Uterus (tissue), 4 donors: ENCODE results near the gene CAMK2B. TPM values are rescaled to one million over a fixed set of nuclear protein-coding genes. Genes with fewer than 3 reads are reported as not detected.

Experiments used
- DNase-seq, 2 donors: peaks; one replicate each; pipeline ENCODE4 v3.0.0-alpha.2; 2019 to 2020
- H3K27ac ChIP-seq, 2 donors: fragments of 200-600 bp; sonication (generic); 1 replicate in 1 of 2; 2 replicates in 1 of 2; pipeline ENCODE4 v1.5.1; 2016 to 2018
- H3K27me3 ChIP-seq, 2 donors: fragments of 200-600 bp; sonication (generic); one replicate each; pipeline ENCODE4 v1.5.1; 2018 to 2019; ENCODE audit warnings: control low read depth in 1 of 2
- H3K36me3 ChIP-seq, 2 donors: fragments of 200-600 bp; sonication (generic); one replicate each; pipeline ENCODE4 v1.5.1; 2019; ENCODE audit warnings: control low read depth in 1 of 2
- H3K4me1 ChIP-seq, 2 donors: fragments of 200-600 bp; sonication (generic); one replicate each; pipeline ENCODE4 v1.5.1; 2018 to 2019; ENCODE audit warnings: control low read depth in 1 of 2
- H3K4me3 ChIP-seq, 2 donors: fragments of 200-600 bp; sonication (generic); 1 replicate in 1 of 2; 2 replicates in 1 of 2; pipeline ENCODE4 v1.5.1; 2018 to 2019; ENCODE audit warnings: mild to moderate bottlenecking in 1 of 2
- H3K9me3 ChIP-seq, 2 donors: fragments of 200-600 bp; sonication (generic); one replicate each; pipeline ENCODE4 v1.5.1; 2019; ENCODE audit warnings: control low read depth in 1 of 2
- POLR2A ChIP-seq, 2 donors: fragments of 450-650 bp; IDR thresholded peaks; one replicate each; pipeline ENCODE4 v1.6.1; 2016; ENCODE audit warnings: antibody characterized with exemption in 2 of 2, mild to moderate bottlenecking in 1 of 2, moderate library complexity in 1 of 2
- intact Hi-C: fragments of 100-400 bp; cut with DNase I; formaldehyde crosslinking; loops from one replicate; pipeline ENCODE4 v1.15.1; 2023; ENCODE audit warnings: low total_unique reads
- total RNA-seq, 4 donors: library from RNA; depleted of rRNA in 3 of 4; stranded (reverse); fragments of >200 nt in 3 of 4; gene quantifications; one replicate each; pipeline versions ENCODE4 v1.1.0 to v1.2.4, GENCODE V29; 2014 to 2023
- TF ChIP-seq, protein P1 (sequence below), 4 experiments: fragments of 200-600 bp in 2 of 4; fragments of 450-650 bp in 2 of 4; sonication (generic) in 2 of 4; IDR thresholded peaks; one replicate each; pipeline ENCODE4 v1.5.1; 2016 to 2019; ENCODE audit warnings: antibody characterized with exemption in 4 of 4, mild to moderate bottlenecking in 2 of 4, moderate library complexity in 1 of 4
- donor health status: DM: yes; HTN: yes; CAD: no.

Gene CAMK2B
- total RNA-seq, 4 donors from 2014 or later: 0.40 to 1.1 TPM; not detected in 2

GRCh38 chr7:44225566-44226395, 99.6 kb downstream of the CAMK2B start:
- Histone ChIP-seq H3K36me3 (no peaks in the 10 kb centered on the region), H3K9me3 (no peaks in the 10 kb centered on the region), H3K27me3 (peaks cover 0 to 4% of the 10 kb centered on the region in 2 donors), H3K27ac (no peak overlapping the region), H3K4me1 (no peaks in the 10 kb centered on the region), H3K4me3 (no peak overlapping the region)
- DNase-seq: no peak
- intact Hi-C loops: no loop called here
- TF ChIP-seq, protein P1, sequence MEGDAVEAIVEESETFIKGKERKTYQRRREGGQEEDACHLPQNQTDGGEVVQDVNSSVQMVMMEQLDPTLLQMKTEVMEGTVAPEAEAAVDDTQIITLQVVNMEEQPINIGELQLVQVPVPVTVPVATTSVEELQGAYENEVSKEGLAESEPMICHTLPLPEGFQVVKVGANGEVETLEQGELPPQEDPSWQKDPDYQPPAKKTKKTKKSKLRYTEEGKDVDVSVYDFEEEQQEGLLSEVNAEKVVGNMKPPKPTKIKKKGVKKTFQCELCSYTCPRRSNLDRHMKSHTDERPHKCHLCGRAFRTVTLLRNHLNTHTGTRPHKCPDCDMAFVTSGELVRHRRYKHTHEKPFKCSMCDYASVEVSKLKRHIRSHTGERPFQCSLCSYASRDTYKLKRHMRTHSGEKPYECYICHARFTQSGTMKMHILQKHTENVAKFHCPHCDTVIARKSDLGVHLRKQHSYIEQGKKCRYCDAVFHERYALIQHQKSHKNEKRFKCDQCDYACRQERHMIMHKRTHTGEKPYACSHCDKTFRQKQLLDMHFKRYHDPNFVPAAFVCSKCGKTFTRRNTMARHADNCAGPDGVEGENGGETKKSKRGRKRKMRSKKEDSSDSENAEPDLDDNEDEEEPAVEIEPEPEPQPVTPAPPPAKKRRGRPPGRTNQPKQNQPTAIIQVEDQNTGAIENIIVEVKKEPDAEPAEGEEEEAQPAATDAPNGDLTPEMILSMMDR (IDR thresholded peaks at IDR 0.05): no peak
- no peak for TF ChIP-seq POLR2A (IDR thresholded peaks at IDR 0.05)

DNA sequence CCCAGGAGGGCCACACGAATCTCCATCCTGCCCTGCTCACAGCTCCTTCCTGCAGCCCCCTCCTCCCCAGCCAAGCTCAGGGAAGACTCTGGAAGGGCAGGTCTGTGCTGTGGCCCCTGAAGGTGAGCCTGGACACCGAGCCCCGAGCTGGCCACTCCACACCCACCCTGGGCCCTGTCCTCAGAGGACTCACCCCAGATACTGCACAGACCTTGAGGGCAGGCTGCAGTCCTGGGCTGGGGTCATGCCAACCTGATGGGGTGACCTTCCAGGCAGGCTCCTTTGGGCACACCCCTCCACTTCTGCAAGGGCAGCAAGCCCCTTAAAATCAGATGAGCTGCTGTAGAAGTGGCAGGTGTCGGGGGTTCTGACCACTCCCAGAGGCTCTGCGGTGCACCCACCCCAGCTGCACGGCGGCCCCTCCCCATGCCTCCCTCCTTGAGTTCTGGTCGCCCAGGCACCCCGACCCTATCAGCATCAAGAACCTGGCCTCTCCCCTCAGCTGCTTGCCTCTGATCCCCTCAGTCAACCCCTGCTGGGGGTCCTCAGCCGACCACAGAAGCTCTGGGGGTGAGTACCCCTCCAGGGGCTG, 100.3 kb downstream of the CAMK2B start:
- Histone ChIP-seq H3K27ac (no peak overlapping the region), H3K9me3 (no peaks in the 10 kb centered on the region), H3K27me3 (peaks cover 0 to 4% of the 10 kb centered on the region in 2 donors), H3K36me3 (no peaks in the 10 kb centered on the region), H3K4me1 (no peaks in the 10 kb centered on the region), H3K4me3 (no peak overlapping the region)
- intact Hi-C loops: no loop called here
- no peak for DNase-seq
- TF ChIP-seq, protein P1 (IDR thresholded peaks at IDR 0.05): no peak

GRCh38 chr7:44224080-44224973, 101.1 kb downstream of the CAMK2B start:
- Histone ChIP-seq H3K4me1 (no peaks in the 10 kb centered on the region), H3K4me3 (no peak overlapping the region), H3K27ac (no peak overlapping the region), H3K9me3 (no peaks in the 10 kb centered on the region), H3K36me3 (no peaks in the 10 kb centered on the region), H3K27me3 (peaks cover 0 to 4% of the 10 kb centered on the region in 2 donors)
- intact Hi-C loops: no loop called here
- DNase-seq: no peak
- TF ChIP-seq, protein P1 (IDR thresholded peaks at IDR 0.05): no peak
- no peak for TF ChIP-seq POLR2A (IDR thresholded peaks at IDR 0.05)

- H3K4me3 ChIP-seq: no peak overlapping the region
- TF ChIP-seq, protein P1 (IDR thresholded peaks at IDR 0.05): no peak
- no peak for TF ChIP-seq POLR2A (IDR thresholded peaks at IDR 0.05)
- H3K27ac ChIP-seq: no peak overlapping the region
- intact Hi-C loops: no loop called here
- H3K36me3 ChIP-seq: no peaks in the 10 kb centered on the region
- no peaks in the 10 kb centered on the region for H3K9me3 ChIP-seq
- H3K27me3 ChIP-seq: peaks cover 0 to 4% of the 10 kb centered on the region in 2 donors
- no peak for DNase-seq
- H3K4me1 ChIP-seq: no peaks in the 10 kb centered on the region
Measured at GRCh38 chr7:44223362-44224079, 101.9 kb downstream of the CAMK2B start.
